MM.1S (cell line): ENCODE results near the gene CMTM4.
"Not testable (repeated sequence)": the region's sequence is repeated elsewhere in the genome, so short reads cannot be mapped to it uniquely, and the experiment has no call there.

Source experiments
- DNase-seq: peaks from one replicate; pipeline ENCODE4 v3.0.0-alpha.2; 2015
- H2AFZ ChIP-seq: fragments of 300-600 bp; sonication (generic); 2 replicates; pipeline ENCODE4 v1.6.0; 2016; ENCODE audit warnings: antibody characterized with exemption, low read length
- H3F3A ChIP-seq: fragments of 300-600 bp; sonication (generic); 2 replicates; pipeline ENCODE4 v1.6.1; 2016; ENCODE audit warnings: mild to moderate bottlenecking, antibody characterized with exemption, low read length, moderate library complexity, mixed read lengths; ENCODE audit not compliant: insufficient read depth
- H3K27ac ChIP-seq: fragments of 300-600 bp; sonication (generic); 2 replicates; pipeline ENCODE4 v1.5.1; 2016; ENCODE audit warnings: mild to moderate bottlenecking, low read length
- H3K27me3 ChIP-seq: fragments of 300-600 bp; sonication (generic); replicated peaks from 2 replicates; pipeline ENCODE4 v1.6.0; 2016; ENCODE audit warnings: low read length; ENCODE audit not compliant: insufficient read depth
- H3K36me3 ChIP-seq: fragments of 300-600 bp; sonication (generic); replicated peaks from 2 replicates; pipeline ENCODE4 v1.6.1; 2016; ENCODE audit warnings: mild to moderate bottlenecking, low read length, mixed read lengths; ENCODE audit not compliant: insufficient read depth
- H3K4me1 ChIP-seq: fragments of 300-600 bp; sonication (generic); 2 replicates; pipeline ENCODE4 v1.6.1; 2016; ENCODE audit warnings: low read length, mixed read lengths
- H3K4me2 ChIP-seq: fragments of 300-600 bp; sonication (generic); 2 replicates; pipeline ENCODE4 v1.6.0; 2016; ENCODE audit warnings: low read depth, low read length
- H3K4me3 ChIP-seq: fragments of 300-600 bp; sonication (generic); 2 replicates; pipeline ENCODE4 v1.5.1; 2016; ENCODE audit warnings: low read length, mixed read lengths
- H3K79me2 ChIP-seq: fragments of 300-600 bp; sonication (generic); 2 replicates; pipeline ENCODE4 v1.6.1; 2016; ENCODE audit warnings: mixed run types, low read length, mixed read lengths
- H3K9ac ChIP-seq: fragments of 300-600 bp; sonication (generic); 2 replicates; pipeline ENCODE4 v1.6.1; 2016; ENCODE audit warnings: low read length, mixed read lengths
- H3K9me2 ChIP-seq: fragments of 300-600 bp; sonication (generic); replicated peaks from 2 replicates; pipeline ENCODE4 v1.6.1; 2016; ENCODE audit warnings: mild to moderate bottlenecking, low read length, mixed read lengths; ENCODE audit not compliant: insufficient read depth
- H3K9me3 ChIP-seq: fragments of 300-600 bp; sonication (generic); replicated peaks from 2 replicates; pipeline ENCODE4 v1.6.1; 2016; ENCODE audit warnings: mild to moderate bottlenecking, low read length, mixed read lengths; ENCODE audit not compliant: insufficient read depth
- H4K20me1 ChIP-seq: fragments of 300-600 bp; sonication (generic); 2 replicates; pipeline ENCODE4 v1.6.1; 2016; ENCODE audit warnings: mild to moderate bottlenecking, low read length, moderate library complexity, mixed read lengths; ENCODE audit not compliant: insufficient read depth
- EZH2 ChIP-seq: fragments of 300-600 bp; sonication (generic); optimal IDR thresholded peaks from 2 replicates; pipeline ENCODE3; 2017; ENCODE audit warnings: low read depth, mild to moderate bottlenecking, antibody characterized with exemption, low read length, mixed read lengths
- EZH2phosphoT487 ChIP-seq: fragments of 300-600 bp; sonication (generic); IDR thresholded peaks from 2 replicates; pipeline ENCODE4 v1.6.1; 2018; ENCODE audit warnings: antibody characterized with exemption, low read length
- TF ChIP-seq, protein P1 (sequence below): fragments of 300-600 bp; sonication (generic); IDR thresholded peaks from 2 replicates; pipeline ENCODE4 v1.5.1; 2016; ENCODE audit warnings: antibody characterized with exemption, low read length, mixed read lengths

Gene CMTM4

DNA sequence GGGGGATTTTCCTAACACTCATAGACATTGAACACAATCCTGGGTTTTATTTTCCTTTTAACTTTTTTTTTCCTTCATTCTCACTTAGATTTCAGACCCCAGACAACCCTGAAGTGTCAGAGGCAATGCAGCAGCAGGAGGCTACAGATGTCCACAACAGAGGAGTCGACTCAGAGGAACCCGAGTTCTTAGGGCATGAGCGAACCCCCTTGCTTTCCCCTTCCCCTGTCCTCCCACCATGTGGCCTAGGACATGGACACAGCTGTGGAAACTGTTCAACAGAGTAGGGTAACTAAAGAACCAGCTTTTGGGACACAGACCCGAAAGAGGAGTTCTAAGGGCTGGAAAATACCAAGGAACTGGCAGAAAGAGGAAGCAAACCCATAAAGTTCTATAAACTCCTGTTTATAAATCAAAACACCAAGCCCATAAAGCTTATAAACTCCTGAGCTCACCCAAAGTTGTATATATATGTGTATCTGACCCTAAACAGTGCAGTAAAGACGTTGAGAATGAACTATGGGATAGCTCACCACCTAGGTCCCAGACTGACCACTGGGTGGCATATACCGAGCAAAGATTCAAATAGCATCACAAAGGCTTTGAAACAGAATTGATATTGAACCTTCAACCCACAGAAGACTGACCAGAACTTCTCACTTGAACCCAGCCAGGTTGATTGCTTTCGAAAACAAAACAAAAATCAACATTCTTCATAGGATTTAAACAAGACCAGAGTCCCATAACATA, 33.9 kb downstream of the CMTM4 start:
- peak; percentile 10 for DNase-seq
- TF ChIP-seq, protein P1, sequence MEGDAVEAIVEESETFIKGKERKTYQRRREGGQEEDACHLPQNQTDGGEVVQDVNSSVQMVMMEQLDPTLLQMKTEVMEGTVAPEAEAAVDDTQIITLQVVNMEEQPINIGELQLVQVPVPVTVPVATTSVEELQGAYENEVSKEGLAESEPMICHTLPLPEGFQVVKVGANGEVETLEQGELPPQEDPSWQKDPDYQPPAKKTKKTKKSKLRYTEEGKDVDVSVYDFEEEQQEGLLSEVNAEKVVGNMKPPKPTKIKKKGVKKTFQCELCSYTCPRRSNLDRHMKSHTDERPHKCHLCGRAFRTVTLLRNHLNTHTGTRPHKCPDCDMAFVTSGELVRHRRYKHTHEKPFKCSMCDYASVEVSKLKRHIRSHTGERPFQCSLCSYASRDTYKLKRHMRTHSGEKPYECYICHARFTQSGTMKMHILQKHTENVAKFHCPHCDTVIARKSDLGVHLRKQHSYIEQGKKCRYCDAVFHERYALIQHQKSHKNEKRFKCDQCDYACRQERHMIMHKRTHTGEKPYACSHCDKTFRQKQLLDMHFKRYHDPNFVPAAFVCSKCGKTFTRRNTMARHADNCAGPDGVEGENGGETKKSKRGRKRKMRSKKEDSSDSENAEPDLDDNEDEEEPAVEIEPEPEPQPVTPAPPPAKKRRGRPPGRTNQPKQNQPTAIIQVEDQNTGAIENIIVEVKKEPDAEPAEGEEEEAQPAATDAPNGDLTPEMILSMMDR, result peak; percentile 22; the same call in 1 of the 2 replicates
- TF ChIP-seq EZH2phosphoT487, result no peak

DNA sequence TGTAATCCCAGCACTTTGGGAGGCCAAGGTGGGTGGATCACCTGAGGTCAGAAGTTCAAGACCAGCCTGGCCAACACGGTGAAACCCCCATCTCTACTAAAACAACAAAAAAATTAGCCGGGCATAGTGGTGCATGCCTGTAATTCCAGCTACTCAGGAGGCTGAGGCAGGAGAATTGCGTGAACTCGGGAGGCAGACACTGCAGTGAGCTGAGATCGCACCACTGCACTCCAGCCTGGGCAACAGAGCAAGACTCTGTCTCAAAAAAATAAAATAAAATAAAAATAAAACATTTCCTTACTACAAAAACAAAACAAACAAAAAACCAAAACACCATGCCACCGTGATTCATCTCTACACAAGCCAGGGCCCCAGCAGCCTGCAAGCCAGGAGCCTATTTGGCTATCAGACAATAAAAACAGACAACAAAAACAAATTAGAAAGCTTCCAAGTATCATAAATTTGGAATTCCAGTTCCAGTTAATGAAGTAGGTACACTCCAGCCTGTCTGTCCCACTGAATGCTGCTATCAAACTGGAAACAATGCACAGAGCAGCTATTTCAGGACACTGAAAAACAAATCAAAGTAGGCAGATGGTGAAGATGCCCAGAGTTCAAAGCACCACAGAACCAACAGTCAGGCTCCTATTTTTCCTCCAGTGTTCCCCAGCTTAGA, 34.7 kb downstream of the CMTM4 start:
- H3K4me2 ChIP-seq, H4K20me1 ChIP-seq, H3K36me3 ChIP-seq, H3K27ac ChIP-seq, H3F3A ChIP-seq, H3K79me2 ChIP-seq, H3K27me3 ChIP-seq, H3K9me3 ChIP-seq, H3K4me3 ChIP-seq, H3K9ac ChIP-seq, H3K4me1 ChIP-seq, H3K9me2 ChIP-seq, DNase-seq, H2AFZ ChIP-seq: not testable (repeated sequence)

More for the DNA sequence above, 33.9 kb downstream of the CMTM4 start:
- Histone ChIP-seq H3K27me3 (no peaks in the 10 kb centered on the region), H3K4me2 (no peak overlapping the region), H3K9me3 (no peaks in the 10 kb centered on the region), H3K9ac (no peak overlapping the region), H3F3A (no peaks in the 10 kb centered on the region), H4K20me1 (no peaks in the 10 kb centered on the region), H3K36me3 (no peaks in the 10 kb centered on the region), H3K4me3 (no peak overlapping the region), H3K27ac (no peak overlapping the region), H3K4me1 (no peaks in the 10 kb centered on the region), H2AFZ (no peak overlapping the region), H3K79me2 (peaks cover 10% of the 10 kb centered on the region), H3K9me2 (no peaks in the 10 kb centered on the region)

DNA sequence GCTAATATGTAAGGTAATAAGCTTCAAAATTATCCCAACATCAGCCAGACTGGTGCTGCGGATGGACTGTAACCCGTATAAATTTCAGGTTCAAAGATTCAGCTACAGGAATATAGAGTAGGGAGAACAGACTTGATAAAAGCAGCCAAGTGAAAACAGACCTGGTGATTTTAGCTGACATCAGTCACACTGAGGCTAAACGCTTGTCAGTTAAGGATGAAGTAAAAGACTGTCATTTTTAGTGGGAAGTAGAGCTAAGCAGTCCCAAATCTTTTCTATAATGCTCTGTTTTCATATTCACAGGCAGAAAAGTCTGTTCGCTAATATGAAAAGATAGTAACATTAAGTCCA, 35.4 kb downstream of the CMTM4 start:
- no peak overlapping the region for H3K4me3 ChIP-seq
- no peaks in the 10 kb centered on the region for H3K27me3 ChIP-seq
- no peaks in the 10 kb centered on the region for H3F3A ChIP-seq
- no peak overlapping the region for H2AFZ ChIP-seq
- no peaks in the 10 kb centered on the region for H3K36me3 ChIP-seq
- DNase-seq, result no peak
- TF ChIP-seq EZH2 (no peak), EZH2phosphoT487 (no peak)
- TF ChIP-seq, protein P1, result no peak
- no peak overlapping the region for H3K9ac ChIP-seq
- no peaks in the 10 kb centered on the region for H4K20me1 ChIP-seq
- H3K4me2 ChIP-seq, result no peak overlapping the region
- H3K9me3 ChIP-seq, result no peaks in the 10 kb centered on the region
- H3K79me2 ChIP-seq, result peaks cover 13% of the 10 kb centered on the region
- H3K27ac ChIP-seq, result no peak overlapping the region
- no peaks in the 10 kb centered on the region for H3K9me2 ChIP-seq
- no peaks in the 10 kb centered on the region for H3K4me1 ChIP-seq
